IPS-20b (cell line): ENCODE measurements around the gene ZSWIM7.
"Not testable (repeated sequence)": the region's sequence is repeated elsewhere in the genome, so short reads cannot be mapped to it uniquely, and the experiment has no call there.

ENCODE experiments used
- H3K27ac ChIP-seq: one replicate; pipeline ENCODE4 v1.5.1; 2013; ENCODE audit warnings: low read length
- H3K27me3 ChIP-seq: 2 replicates; pipeline ENCODE4 v1.6.1; 2013; ENCODE audit warnings: mild to moderate bottlenecking, low read length, inconsistent platforms; ENCODE audit not compliant: insufficient read depth
- H3K36me3 ChIP-seq: 2 replicates; pipeline ENCODE4 v1.6.1; 2013; ENCODE audit warnings: low read depth, mild to moderate bottlenecking, inconsistent platforms, low read length, moderate library complexity; ENCODE audit not compliant: insufficient read depth
- H3K4me1 ChIP-seq: 2 replicates; pipeline ENCODE4 v1.6.1; 2013; ENCODE audit warnings: mild to moderate bottlenecking, control low read depth, inconsistent platforms, low read length, moderate library complexity; ENCODE audit not compliant: insufficient read depth
- H3K4me3 ChIP-seq: 2 replicates; pipeline ENCODE4 v1.5.1; 2013; ENCODE audit warnings: mild to moderate bottlenecking, low read length, inconsistent platforms
- H3K9ac ChIP-seq: 2 replicates; pipeline ENCODE4 v1.6.1; 2013; ENCODE audit warnings: low read depth, mild to moderate bottlenecking, inconsistent platforms, low read length, moderate library complexity
- H3K9me3 ChIP-seq: 2 replicates; pipeline ENCODE4 v1.6.1; 2013; ENCODE audit warnings: mild to moderate bottlenecking, low read depth, low read length, inconsistent platforms; ENCODE audit not compliant: insufficient read depth

The ZSWIM7 gene

GRCh38 chr17:15942207-15942833, 57.2 kb downstream of the ZSWIM7 start:
- Histone ChIP-seq H3K4me3 (no peak overlapping the region), H3K27ac (no peak overlapping the region), H3K4me1 (peaks cover 5% of the 10 kb centered on the region; the same call in 1 of the 2 replicates), H3K27me3 (peaks cover 55% of the 10 kb centered on the region), H3K9me3 (no peaks in the 10 kb centered on the region), H3K36me3 (no peaks in the 10 kb centered on the region), H3K9ac (no peak overlapping the region)

- Histone ChIP-seq H3K9ac (no peak overlapping the region), H3K9me3 (no peaks in the 10 kb centered on the region), H3K36me3 (no peaks in the 10 kb centered on the region), H3K4me3 (no peak overlapping the region), H3K27me3 (peaks cover 49% of the 10 kb centered on the region), H3K27ac (no peak overlapping the region), H3K4me1 (peaks cover 5% of the 10 kb centered on the region; the same call in 1 of the 2 replicates)
These were observed 57.7 kb downstream of the ZSWIM7 start for GRCh38 chr17:15941781-15942180.

- H3K9me3 ChIP-seq, H3K36me3 ChIP-seq, H3K9ac ChIP-seq, H3K27me3 ChIP-seq, H3K27ac ChIP-seq, H3K4me3 ChIP-seq, H3K4me1 ChIP-seq: not testable (repeated sequence)
These were observed 63.0 kb downstream of the ZSWIM7 start for GRCh38 chr17:15936481-15936880.

- Histone ChIP-seq H3K9ac (no peak overlapping the region), H3K27me3 (no peaks in the 10 kb centered on the region), H3K4me1 (no peaks in the 10 kb centered on the region), H3K4me3 (no peak overlapping the region), H3K36me3 (no peaks in the 10 kb centered on the region), H3K27ac (no peak overlapping the region), H3K9me3 (no peaks in the 10 kb centered on the region)
These were observed 63.6 kb downstream of the ZSWIM7 start for GRCh38 chr17:15935891-15936290.

GRCh38 chr17:15934866-15935265, 64.6 kb downstream of the ZSWIM7 start:
- Histone ChIP-seq H3K4me3 (no peak overlapping the region), H3K9me3 (no peaks in the 10 kb centered on the region), H3K27me3 (no peaks in the 10 kb centered on the region), H3K4me1 (0 out of 2 replicates have a peak, but pooled peaks cover 2% of the 10 kb centered on the region), H3K27ac (no peak overlapping the region), H3K9ac (no peak overlapping the region), H3K36me3 (no peaks in the 10 kb centered on the region)

- H3K9me3 ChIP-seq: no peaks in the 10 kb centered on the region
- H3K36me3 ChIP-seq: no peaks in the 10 kb centered on the region
These were observed 68.1 kb downstream of the ZSWIM7 start for GRCh38 chr17:15931394-15931793.

GRCh38 chr17:15930426-15930825, 69.1 kb downstream of the ZSWIM7 start:
- H3K27ac ChIP-seq: no peak overlapping the region
- H3K27me3 ChIP-seq: no peaks in the 10 kb centered on the region
- no peaks in the 10 kb centered on the region for H3K36me3 ChIP-seq
- 0 out of 2 replicates have a peak, but pooled peaks cover 2% of the 10 kb centered on the region for H3K4me1 ChIP-seq
- H3K9ac ChIP-seq: no peak overlapping the region; the same call in 1 of the 2 replicates
- H3K4me3 ChIP-seq: no peak overlapping the region
- H3K9me3 ChIP-seq: no peaks in the 10 kb centered on the region

More at GRCh38 chr17:15931394-15931793, 68.1 kb downstream of the ZSWIM7 start:
- Histone ChIP-seq H3K4me3 (no peak overlapping the region), H3K27me3 (no peaks in the 10 kb centered on the region), H3K9ac (no peak overlapping the region), H3K4me1 (0 out of 2 replicates have a peak, but pooled peaks cover 2% of the 10 kb centered on the region), H3K27ac (no peak overlapping the region)

- Histone ChIP-seq H3K27me3 (no peaks in the 10 kb centered on the region), H3K27ac (no peak overlapping the region), H3K9me3 (no peaks in the 10 kb centered on the region), H3K36me3 (no peaks in the 10 kb centered on the region), H3K4me3 (no peak overlapping the region), H3K9ac (no peak overlapping the region), H3K4me1 (0 out of 2 replicates have a peak, but pooled peaks cover 2% of the 10 kb centered on the region)
These were observed 69.6 kb downstream of the ZSWIM7 start for GRCh38 chr17:15929941-15930340.

GRCh38 chr17:15928286-15928785, 71.2 kb downstream of the ZSWIM7 start:
- Histone ChIP-seq H3K9ac (no peak overlapping the region), H3K27me3 (no peaks in the 10 kb centered on the region), H3K4me1 (0 out of 2 replicates have a peak, but pooled peaks cover 2% of the 10 kb centered on the region), H3K9me3 (no peaks in the 10 kb centered on the region), H3K36me3 (no peaks in the 10 kb centered on the region), H3K4me3 (no peak overlapping the region), H3K27ac (no peak overlapping the region)
